Fibroblast of villous mesenchyme (primary cell): Measurements from ENCODE around the gene GPR39. TPM values are rescaled to one million over a fixed set of nuclear protein-coding genes. Genes with fewer than 3 reads are reported as not detected.
A peak's percentile ranks its signal among the peaks of the same experiment; 100 is the strongest.

Experiments
- DNase-seq: peaks from one replicate; pipeline ENCODE4 v3.0.0-alpha.2; 2010; ENCODE audit warnings: low read depth
- H3K4me3 ChIP-seq: 2 replicates; pipeline ENCODE4 v1.5.1; 2011; ENCODE audit warnings: low read depth, mild to moderate bottlenecking, low read length
- total RNA-seq: library from RNA; depleted of rRNA; stranded (reverse); fragments of >200 nt; gene quantifications from 2 replicates; pipeline ENCODE4 v1.2.3, GENCODE V29; 2012
- TF ChIP-seq, protein P1 (sequence below): IDR thresholded peaks from 2 replicates; pipeline ENCODE4 v1.5.1; 2012; ENCODE audit warnings: low read depth, mild to moderate bottlenecking, low read length; ENCODE audit not compliant: insufficient read depth

The GPR39 gene
- total RNA-seq, 1 donor, result 5.6 TPM

DNA sequence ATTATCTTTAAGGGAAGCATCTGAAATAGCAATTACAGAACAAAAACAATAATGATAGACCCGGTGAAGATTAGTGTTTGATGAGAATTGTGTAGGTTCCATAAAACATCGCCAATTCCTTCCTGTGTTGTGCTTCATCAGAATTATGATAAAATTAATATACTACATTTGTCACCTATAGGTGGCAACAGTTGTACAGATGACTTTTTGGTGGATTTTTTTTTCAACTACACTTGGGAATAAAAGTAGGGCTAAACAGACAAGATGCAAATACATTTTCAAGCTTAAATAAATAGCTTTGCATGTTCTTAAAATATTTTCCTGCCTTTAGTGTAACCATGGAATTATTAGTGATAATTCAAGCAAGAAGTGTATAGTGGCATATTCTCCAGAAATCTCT, 260.4 kb downstream of the GPR39 start:
- TF ChIP-seq, protein P1, sequence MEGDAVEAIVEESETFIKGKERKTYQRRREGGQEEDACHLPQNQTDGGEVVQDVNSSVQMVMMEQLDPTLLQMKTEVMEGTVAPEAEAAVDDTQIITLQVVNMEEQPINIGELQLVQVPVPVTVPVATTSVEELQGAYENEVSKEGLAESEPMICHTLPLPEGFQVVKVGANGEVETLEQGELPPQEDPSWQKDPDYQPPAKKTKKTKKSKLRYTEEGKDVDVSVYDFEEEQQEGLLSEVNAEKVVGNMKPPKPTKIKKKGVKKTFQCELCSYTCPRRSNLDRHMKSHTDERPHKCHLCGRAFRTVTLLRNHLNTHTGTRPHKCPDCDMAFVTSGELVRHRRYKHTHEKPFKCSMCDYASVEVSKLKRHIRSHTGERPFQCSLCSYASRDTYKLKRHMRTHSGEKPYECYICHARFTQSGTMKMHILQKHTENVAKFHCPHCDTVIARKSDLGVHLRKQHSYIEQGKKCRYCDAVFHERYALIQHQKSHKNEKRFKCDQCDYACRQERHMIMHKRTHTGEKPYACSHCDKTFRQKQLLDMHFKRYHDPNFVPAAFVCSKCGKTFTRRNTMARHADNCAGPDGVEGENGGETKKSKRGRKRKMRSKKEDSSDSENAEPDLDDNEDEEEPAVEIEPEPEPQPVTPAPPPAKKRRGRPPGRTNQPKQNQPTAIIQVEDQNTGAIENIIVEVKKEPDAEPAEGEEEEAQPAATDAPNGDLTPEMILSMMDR, result peak; percentile 2
- no peak for DNase-seq
- H3K4me3 ChIP-seq, result no peak overlapping the region

DNA sequence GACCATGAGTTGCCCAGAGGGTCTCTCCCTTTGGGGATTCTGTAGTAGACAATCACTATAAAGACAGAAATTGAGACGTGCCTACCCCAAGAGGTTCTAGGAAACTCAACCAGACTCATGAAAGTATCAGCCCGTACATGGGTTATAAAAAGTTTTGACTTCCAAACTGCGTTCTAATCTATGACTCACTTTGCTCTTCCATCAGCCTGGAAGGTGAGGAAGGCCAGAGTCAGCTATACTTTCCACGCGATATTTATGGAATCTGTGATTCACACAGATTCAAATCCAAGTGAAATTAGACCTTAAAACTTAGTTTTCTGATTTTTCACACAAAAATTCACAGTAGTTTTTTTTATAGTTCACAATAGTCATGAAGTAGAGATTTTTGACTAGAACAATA, 261.1 kb downstream of the GPR39 start:
- TF ChIP-seq, protein P1, result no peak
- no peak overlapping the region for H3K4me3 ChIP-seq
- no peak for DNase-seq

DNA sequence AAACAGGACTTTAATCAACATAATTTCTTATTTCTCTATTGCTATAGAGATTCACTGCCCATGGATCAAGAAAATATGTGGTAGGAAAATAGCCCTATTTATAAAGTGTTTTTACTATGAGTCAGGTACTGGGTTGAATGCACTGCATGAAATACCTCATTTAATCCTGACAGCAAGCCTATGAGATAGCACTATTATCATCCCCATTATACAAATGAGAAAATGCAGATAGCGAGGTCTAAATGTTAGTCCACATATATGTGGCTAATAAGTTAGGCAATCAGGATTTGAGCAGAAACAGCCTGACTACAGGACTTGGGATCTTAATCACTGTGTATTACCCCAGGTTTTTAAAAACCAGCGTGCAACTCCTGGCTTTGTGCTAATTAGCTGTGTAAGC, 261.9 kb downstream of the GPR39 start:
- no peak overlapping the region for H3K4me3 ChIP-seq
- TF ChIP-seq, protein P1, result no peak
- no peak for DNase-seq

DNA sequence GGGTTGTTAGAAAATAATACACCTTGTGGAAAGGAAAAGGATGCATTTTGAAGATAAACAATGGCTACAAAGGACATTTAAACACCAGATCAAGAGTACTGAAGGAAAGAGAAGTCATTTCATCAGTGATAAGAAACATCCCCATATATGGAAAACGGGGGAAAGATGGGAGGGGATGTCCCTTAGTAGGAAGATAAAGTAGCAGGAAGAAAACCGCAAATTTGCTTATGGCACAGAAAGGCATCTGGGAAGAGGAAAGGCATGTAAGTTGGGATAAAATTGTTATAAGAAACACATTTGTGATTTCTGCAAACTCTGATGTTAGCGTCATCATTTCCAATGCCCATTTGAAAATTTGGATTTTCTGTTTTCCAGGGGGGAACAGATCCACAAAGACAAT, 263.9 kb downstream of the GPR39 start:
- H3K4me3 ChIP-seq, result no peak overlapping the region
- DNase-seq, result no peak
- TF ChIP-seq, protein P1, result no peak

DNA sequence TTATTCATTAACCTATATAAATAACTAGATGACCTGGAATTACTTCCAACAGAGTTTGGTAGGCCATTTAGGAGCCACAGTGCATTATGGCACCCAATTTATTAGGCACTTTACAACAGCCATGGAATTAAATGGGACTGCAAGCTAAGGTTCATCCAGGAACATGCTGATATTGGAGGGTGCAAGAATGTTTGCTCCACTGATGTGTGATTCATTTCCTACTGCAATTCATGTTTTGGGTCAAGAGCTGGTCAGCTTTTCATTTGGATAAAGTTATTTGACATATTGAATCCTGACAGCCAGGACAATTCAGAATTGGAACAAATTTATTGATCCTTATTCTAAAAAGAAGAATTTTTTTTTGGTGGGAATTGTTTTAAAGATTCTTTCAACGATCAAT, 265.2 kb downstream of the GPR39 start:
- TF ChIP-seq, protein P1, result no peak
- DNase-seq, result no peak
- H3K4me3 ChIP-seq, result no peak overlapping the region

DNA sequence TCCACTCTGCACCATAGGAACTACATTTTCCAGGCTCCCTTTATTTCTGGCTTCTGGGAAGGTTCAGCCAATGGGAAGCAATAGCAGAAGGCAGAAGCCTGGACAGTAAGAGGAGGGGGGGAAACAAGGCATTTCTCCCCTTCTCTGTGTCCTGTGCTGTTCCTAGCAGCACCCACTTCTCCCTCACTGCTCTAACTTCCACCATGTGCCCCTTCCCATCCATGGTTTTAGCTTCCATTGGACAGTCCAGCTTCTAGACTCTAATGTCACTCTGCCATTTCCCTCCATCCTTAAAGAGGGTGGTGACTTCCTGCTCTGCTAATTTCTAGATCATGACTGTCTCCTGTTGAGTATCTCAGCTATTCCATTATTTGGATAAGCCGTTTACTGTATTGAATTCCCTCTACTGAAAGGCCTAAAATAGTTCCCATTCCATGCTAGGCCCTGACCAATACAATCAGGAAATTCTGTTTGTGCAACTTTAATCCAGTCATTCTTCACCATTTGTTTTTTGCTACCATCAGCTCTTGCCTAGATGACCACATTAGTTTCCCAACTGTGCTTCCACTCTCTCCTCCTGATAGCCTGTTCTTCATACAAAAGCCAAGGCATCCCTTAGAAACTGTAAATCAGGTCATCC, 274.2 kb downstream of the GPR39 start:
- no peak overlapping the region for H3K4me3 ChIP-seq
- TF ChIP-seq, protein P1, result no peak
- no peak for DNase-seq

DNA sequence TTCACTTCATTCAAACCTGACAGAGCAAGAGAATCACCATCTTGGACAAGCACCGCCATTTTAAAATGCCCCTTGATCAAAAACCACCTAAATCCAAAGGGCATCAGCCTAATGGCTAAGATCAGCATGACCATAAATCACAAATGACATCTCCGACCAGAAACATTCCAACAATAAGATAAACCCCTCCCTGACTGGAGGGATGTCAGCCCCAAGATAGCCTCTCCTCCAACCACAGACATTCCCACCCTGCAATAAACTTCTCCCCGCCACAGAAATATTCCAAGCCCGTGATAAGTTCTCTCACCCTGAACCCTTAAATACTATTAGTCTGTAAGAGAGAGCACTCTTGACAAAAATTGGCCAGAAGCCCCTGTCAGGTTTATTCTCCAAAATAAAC, 275.0 kb downstream of the GPR39 start:
- TF ChIP-seq, protein P1, result no peak
- DNase-seq, result no peak
- no peak overlapping the region for H3K4me3 ChIP-seq
